CD4-positive, alpha-beta T cell treated with Interleukin-6 at 100 ng/mL for 8 hours (primary cell): ENCODE results near the gene SCRT2.

Experiments used
- DNase-seq: peaks from one replicate; pipeline ENCODE4 v3.0.0-alpha.2; 2020; ENCODE audit warnings: mixed read lengths, low spot score

SCRT2 gene

DNA sequence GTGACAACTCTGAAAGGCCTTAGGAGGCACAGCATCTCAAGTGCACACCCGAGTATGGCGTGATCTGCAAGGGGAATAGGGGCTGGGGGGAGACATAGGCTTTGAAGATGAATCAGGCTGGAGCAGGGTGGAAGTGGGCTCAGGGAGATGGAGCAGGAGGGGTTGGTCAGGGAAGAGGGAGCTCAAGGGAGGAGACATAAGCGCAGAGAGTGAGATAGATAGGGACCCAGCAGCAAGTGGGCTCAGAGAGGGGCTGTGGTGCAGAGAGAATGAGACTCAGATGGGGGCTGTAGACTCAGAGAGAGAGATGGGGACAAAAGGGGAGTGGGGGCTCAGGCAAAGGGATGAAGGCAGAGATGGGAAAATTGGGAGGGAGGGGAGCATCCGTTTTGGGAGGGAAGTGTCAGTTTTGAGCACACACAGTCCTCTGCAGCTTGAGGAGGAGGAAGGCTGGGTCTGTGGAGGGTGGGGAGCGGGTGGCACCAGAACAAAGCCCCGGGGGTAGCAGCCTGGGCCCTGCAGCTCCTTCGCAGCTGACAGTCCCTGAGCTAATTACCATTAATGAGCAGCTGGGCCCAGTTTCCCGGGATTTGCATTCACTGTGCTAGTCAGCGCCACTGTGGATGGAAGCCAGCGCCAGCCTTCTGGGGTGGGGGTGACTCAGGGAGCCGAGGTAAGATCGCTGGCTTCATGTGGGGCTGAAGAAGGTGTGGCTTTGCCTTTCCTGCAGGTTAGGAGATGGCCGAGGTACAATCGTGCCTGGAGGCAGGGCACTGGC is 41.3 kb downstream of the SCRT2 start:
- DNase-seq, result no peak

DNA sequence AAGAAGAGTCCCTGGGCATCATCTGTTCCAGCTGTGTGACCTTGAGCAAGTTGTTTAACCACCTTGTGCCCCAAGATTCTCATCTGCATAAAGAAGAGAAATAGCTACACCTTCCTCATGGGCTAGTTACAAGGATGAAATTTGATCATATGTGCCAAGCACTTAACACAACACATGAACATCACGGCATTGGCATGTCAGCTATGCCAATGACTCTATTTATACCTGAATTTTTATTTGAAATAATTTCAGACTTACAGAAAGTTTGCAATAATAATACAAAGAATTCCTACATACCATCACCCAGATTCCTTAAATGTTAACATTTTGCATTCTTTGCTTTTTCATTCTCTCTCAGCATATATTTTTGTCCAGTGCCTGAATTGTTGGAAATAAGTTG is 44.5 kb downstream of the SCRT2 start:
- no peak for DNase-seq

DNA sequence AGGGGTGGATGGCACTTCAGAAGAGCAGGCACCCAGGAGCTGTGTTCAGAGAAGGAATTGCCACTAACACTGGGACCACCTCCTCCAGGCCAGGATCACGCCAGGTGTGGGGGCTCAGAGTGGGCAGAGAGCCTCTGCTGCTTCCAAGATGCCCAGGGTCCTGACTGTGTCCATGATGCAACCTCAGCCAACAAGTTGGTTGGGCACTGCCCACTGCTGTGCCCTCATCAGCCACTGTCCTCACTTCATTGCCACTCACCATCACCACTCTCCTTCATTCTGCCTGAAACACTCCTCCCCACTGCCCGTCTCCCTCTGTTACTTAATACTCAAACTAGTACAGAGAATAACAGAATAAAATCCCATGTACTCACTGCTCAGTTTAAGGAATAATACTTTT is 49.0 kb downstream of the SCRT2 start:
- no peak for DNase-seq

DNA sequence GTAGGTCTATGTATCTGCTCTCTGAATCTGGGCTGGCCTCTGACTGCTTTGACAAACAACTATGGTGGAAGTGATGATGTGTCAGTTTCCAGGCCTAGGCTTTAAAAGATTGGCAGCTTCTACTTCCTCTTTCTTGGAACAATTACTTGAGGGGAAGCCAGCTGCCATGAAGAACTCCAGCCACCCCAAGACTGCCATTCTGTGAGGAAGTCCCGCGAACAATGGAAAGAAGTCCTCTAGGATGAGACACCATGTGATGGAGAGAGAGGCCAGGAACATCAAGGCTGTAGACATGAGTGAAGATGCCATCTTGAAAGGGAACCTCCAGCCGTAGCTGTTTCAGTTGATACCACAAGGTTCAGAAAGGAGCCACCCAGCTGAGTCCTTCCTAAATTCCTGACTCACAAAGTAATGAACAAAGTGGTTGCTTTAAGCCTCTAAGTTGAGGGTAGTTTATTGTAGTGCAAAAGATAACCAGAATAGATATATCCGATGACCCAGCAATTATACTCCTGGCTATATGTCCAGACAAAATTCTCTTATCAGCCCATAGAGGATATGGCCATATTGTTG is 50.2 kb downstream of the SCRT2 start:
- DNase-seq, result no peak

DNA sequence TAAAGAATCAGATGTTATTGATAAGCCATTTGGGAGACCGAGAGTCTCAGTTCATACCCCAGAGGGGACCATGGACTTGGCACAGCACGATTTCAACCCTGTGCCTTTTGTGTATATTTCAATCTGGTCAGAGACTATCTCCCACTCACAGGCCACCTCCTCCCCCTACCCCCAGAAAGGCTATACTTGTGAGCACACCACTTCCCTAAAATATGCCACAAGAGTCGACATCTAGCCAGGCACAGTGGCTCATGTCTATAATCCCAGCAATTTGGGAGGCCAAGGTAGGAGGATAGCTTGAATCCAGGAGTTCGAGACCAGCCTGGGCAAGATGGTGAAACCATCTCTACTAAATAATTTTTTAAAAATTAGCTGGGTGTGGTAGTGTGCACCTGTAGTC is 51.9 kb downstream of the SCRT2 start:
- DNase-seq, result no peak

DNA sequence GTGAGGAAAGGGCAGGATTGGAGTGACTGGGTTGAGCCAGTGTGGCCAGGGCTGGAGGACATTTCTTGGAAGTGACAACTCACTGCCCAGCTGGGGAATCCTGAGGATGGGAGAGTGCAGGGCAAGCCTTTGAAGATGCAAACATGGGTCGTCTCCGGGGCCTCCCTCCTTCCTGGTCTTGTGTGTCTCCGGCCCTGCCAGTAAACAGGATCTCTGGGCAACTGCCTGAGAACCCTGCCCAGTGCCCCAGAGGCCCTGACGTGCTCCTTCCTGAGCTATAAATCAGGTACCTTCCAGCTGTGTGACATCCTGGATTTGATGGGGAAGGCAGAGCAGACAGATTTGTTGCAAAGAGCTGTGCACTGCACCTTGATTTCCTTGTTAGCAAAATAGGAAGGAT is 52.6 kb downstream of the SCRT2 start:
- no peak for DNase-seq

DNA sequence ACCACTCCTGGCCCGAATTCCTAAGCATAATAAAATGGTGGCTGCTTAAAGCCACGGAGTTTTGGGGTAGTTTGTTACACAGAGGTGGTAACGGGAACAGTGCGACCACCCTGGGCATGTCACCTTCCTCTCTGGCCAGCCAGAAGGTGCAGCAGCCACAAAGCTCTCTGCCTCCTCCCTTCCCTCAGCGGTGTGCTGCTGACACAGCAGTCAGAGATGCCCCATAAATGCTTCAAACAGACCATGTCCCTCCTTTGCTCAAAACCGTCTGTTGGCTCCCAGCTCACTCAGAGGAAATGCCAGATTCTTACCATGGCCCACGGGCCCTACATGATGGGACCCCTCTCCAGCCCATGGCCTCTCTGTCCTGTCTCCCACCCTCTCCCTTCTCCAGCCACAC is 53.4 kb downstream of the SCRT2 start:
- no peak for DNase-seq

DNA sequence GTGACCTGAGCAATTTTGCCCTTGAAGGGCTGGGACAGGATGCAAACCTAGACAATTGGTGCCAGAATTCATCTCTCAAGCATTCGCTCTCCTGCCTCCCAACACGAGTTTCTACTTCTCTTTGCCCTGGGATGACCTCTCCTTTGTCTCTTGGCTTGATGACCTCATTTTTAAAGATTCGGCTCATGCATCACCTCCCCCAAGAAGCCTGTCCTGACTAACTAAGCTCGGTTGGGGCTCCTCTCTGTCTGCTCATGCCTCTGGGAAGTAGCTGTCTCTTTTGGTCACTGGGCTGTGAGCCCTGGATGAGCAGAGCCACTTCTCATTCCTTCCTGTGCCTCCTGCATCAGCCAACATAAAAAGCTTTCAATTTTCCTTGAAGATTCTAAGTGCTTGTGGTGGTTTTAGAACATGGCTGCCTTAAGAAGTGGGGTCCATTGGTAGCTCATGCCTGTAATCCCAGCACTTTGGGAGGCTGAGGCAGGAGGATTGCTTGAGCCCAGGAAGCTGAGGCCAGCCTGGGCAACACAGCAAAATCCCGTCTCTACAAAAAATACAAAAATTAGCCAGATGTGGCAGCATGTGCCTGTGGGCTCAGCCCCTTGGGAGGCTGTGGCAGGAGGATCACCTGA is 54.4 kb downstream of the SCRT2 start:
- no peak for DNase-seq

DNA sequence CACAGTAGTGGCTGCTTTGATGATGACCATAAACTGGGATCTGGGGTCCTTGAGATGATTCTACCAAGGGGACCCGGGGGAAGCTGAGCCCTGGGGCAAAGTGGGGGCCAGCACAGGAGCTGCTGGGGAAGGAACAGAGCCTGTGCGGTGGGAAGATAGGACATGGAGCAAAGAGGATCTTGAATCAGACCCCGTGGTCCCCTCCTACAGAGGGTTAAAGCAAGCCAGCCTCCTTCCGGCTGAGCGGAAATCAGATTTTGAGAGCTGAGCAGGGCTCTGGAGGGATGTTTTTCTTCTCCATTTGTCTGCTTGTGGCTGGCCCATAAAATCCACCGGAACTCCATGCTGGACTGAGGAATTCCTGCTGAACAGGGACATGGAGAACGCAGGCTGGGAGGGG is 55.4 kb downstream of the SCRT2 start:
- DNase-seq, result no peak

DNA sequence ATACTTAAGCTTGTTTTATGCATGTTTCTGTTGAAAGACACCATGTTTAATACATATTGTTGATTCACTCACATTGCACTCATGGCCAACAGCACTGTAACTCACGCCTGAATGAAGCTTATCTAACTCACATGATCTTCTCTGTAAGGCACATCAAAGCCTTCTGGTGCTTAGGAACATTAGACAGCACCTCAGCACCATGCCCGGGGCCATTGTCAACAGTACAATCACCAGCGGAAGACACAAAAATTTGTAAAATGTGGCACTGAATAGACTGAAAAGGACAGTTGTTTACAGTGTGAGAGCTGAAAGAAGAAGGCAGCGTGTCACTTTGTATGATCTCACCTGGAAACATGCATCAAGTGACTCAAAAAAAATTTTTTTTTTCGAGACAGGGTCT is 56.6 kb downstream of the SCRT2 start:
- DNase-seq, result no peak

DNA sequence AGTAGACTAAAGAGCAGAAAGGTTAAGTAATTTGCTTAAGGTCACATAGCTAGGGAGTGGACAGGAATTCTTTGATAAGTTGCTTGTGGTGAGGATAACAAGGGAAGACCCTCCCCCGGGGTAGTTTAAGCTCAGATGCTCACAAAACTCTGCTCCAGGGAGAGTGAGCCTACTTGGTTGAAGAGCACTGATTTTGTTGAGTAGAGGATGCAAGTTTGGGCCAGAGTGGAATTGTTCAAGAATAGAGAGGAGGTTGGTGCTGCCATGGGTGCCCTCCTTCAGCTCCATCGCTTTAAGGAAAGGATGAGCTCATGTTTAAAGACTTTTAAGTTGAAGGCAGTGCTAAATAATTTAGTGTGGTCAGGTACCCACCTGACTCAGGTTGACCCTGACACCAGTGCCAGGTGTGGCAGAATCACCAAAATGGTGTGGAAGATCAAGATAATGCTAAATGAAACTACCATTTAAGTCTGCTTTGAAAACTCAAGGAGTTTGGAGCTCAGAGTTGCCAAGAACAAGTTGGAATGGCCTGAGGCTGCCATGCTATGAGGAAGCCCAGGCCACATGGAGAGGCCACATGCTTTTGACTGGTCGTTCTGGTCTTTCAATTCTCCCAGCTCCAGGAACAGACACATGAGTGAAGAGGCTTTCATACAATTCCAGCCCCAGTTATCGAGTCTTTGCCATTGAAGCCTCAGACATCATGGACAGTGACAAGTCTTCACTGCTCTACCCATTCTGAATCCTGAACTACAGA is 57.5 kb downstream of the SCRT2 start:
- DNase-seq, result no peak

DNA sequence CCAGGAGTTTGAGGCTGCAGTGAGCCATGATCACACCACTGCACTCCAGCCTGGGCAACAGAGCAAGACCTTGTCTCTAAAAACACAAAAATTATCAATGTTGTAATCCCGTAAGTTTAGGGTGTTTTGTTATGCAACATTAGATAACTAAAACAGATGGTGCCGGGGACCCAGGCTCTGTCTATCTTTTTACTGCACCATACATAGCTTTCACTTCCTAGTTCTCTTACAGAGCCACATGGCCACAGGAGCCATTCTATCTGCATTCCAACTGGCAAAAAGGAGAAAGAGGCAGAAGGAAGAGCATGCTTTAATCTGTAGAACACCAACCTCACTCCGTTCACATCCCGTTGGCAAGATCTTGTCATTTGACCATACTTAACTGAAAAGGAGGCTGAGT is 60.1 kb downstream of the SCRT2 start:
- DNase-seq, result no peak

DNA sequence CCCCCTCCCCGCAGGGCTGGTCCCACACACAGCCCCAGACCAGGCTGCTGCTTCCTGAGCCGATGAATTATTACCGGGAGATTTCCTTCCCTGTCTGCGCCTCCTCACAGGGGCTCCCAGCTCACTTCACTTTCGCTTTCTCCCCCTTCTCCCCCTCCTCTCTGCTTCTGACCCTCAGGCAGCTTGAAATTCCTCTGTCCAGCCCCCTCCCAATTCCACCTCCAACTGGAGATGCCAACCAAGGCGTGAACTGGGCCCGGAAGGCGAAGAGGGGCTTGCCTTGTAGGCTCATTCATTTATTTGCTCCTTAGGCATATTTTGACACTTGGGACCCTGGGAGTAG is 63.8 kb downstream of the SCRT2 start:
- no peak for DNase-seq
